ENCODE measurements around the gene BRINP2.

GRCh38 chr1:177305040-177306018, 134.6 kb downstream of the BRINP2 start:
- TF ChIP-seq CTCF (conservative IDR thresholded peaks at IDR 0.05; ENCODE audit: low read depth, low read length) (no peak), CEBPB (IDR thresholded peaks at IDR 0.05; ENCODE audit: low read depth, low read length) (no peak), SMC3 (IDR thresholded peaks at IDR 0.05; ENCODE audit: low read depth, low read length) (no peak), BHLHE40 (IDR thresholded peaks at IDR 0.05; ENCODE audit: low read depth, low read length) (no peak), USF2 (IDR thresholded peaks at IDR 0.05; ENCODE audit: low read depth, low read length) (no peak), MAZ (IDR thresholded peaks at IDR 0.05; ENCODE audit: borderline replicate concordance, low read depth, low read length) (no peak), RAD21 (IDR thresholded peaks at IDR 0.05; ENCODE audit: low read length) (no peak), RCOR1 (IDR thresholded peaks at IDR 0.05; ENCODE audit: insufficient replicate concordance, low read length) (no peak), ELK1 (IDR thresholded peaks at IDR 0.05; ENCODE audit: borderline replicate concordance, low read depth, low read length) (no peak), MAFK (IDR thresholded peaks at IDR 0.05; ENCODE audit: low read depth, low read length) (no peak), POLR2A (IDR thresholded peaks at IDR 0.05; ENCODE audit: low read depth, low read length) (no peak), MXI1 (IDR thresholded peaks at IDR 0.05; ENCODE audit: borderline replicate concordance, low read depth, low read length) (no peak), FOS (IDR thresholded peaks at IDR 0.05; ENCODE audit: low read depth, low read length) (no peak), RFX5 (IDR thresholded peaks at IDR 0.05; ENCODE audit: low read depth, low read length) (no peak)

Data from IMR-90 (cell line).